K562 treated with DMSO at 1 percent for 12 hours (cell line): ENCODE measurements around the gene KCTD10. TPM values are rescaled to one million over a fixed set of nuclear protein-coding genes. Genes with fewer than 3 reads are reported as not detected.

Experiments
- total RNA-seq: library from RNA; unstranded; fragments of 300-600 nt; gene quantifications from 2 replicates; pipeline ENCODE4 v1.2.3, GENCODE V29; 2022; ENCODE audit not compliant: insufficient read depth

KCTD10 gene
- total RNA-seq, result 8.8 and 15.9 TPM in 2 replicates

GRCh38 chr12:109477185-109477962 lies at the start of gene KCTD10, which contains the start of gene UBE3B:
KCTD10 (minus strand) TSS chr12:109477300; CDS start chr12:109477262, 38 bp downstream.
UBE3B (plus strand) TSS chr12:109477634; CDS start chr12:109483552, 5,918 bp downstream.

Other genes with a start within 250 kb of the KCTD10 start
- not detected in 2 replicates for gene FOXN4, start 168.0 kb downstream of the KCTD10 start, total RNA-seq
- gene MYO1H, start 129.4 kb downstream of the KCTD10 start, total RNA-seq, result not detected in 2 replicates
- gene UBE3B, start 334 bp upstream of the KCTD10 start, total RNA-seq, result 7.7 and 24.1 TPM in 2 replicates
- gene MMAB, start 96.2 kb upstream of the KCTD10 start, total RNA-seq, result 20.5 and 34.5 TPM in 2 replicates
- gene MVK, start 96.5 kb upstream of the KCTD10 start, total RNA-seq, result 29.6 and 36.5 TPM in 2 replicates
- 1.1 and 2.5 TPM in 2 replicates for gene FAM222A, start 236.5 kb upstream of the KCTD10 start, total RNA-seq